DMS53 (cell line): Measurements from ENCODE around the gene DMXL2.

Experiments used
- DNase-seq: peaks from one replicate; lab custom pipeline; 2025; lab: John Stamatoyannopoulos, UW

Gene DMXL2

GRCh38 chr15:51405693-51406523 is 216.7 kb downstream of the DMXL2 start:
- DNase-seq: no peak

- no peak for DNase-seq
Measured at GRCh38 chr15:51403946-51404695, 218.4 kb downstream of the DMXL2 start.

- DNase-seq: peak; percentile 47
Measured at GRCh38 chr15:51403072-51403878, 219.3 kb downstream of the DMXL2 start.

GRCh38 chr15:51401872-51402517 is 220.6 kb downstream of the DMXL2 start:
- peak; percentile 15 for DNase-seq

GRCh38 chr15:51401051-51401780 is 221.4 kb downstream of the DMXL2 start:
- DNase-seq: no peak

- no peak for DNase-seq
Measured at GRCh38 chr15:51398626-51399025, 223.9 kb downstream of the DMXL2 start.
